Stimulated activated CD4-positive, alpha-beta T cell treated with anti-CD3 and anti-CD28 coated beads, TNF-alpha, amount 100 ng/mL, for 1 hour (primary cell): ENCODE measurements around the gene PHEX.

Source experiments
- DNase-seq, 3 donors: peaks; one replicate each; pipeline ENCODE4 v3.0.0-alpha.2; 2020; ENCODE audit warnings: low read depth in 3 of 3, low spot score in 1 of 3

Gene PHEX

GRCh38 chrX:22039541-22039940, 7.4 kb downstream of the PHEX start:
- DNase-seq: no peak

- no peak for DNase-seq
These were observed 8.1 kb downstream of the PHEX start for GRCh38 chrX:22040184-22040583.

GRCh38 chrX:22041907-22042530, 9.9 kb downstream of the PHEX start:
- no peak for DNase-seq

- DNase-seq: no peak
These were observed 11.7 kb downstream of the PHEX start for GRCh38 chrX:22043872-22044271.

GRCh38 chrX:22047468-22047867, 15.3 kb downstream of the PHEX start:
- DNase-seq: no peak

GRCh38 chrX:22053481-22053880, 21.4 kb downstream of the PHEX start:
- DNase-seq: no peak

GRCh38 chrX:22056235-22056634, 24.1 kb downstream of the PHEX start:
- DNase-seq: no peak

- DNase-seq: no peak
These were observed 25.5 kb downstream of the PHEX start for GRCh38 chrX:22057667-22058066.

GRCh38 chrX:22059775-22060174, 27.6 kb downstream of the PHEX start:
- DNase-seq: no peak

- no peak for DNase-seq
These were observed 28.5 kb downstream of the PHEX start for GRCh38 chrX:22060415-22061280.

GRCh38 chrX:22063284-22063683, 31.2 kb downstream of the PHEX start:
- DNase-seq: no peak

- DNase-seq: no peak
These were observed 37.5 kb downstream of the PHEX start for GRCh38 chrX:22069586-22069985.

GRCh38 chrX:22073928-22074327, 41.8 kb downstream of the PHEX start:
- DNase-seq: no peak

- no peak for DNase-seq
These were observed 46.0 kb downstream of the PHEX start for GRCh38 chrX:22078117-22078516.

GRCh38 chrX:22081475-22082092, 49.5 kb downstream of the PHEX start:
- peak in 2 of 3 donors; percentile 13 to 28 for DNase-seq

GRCh38 chrX:22086003-22086402, 53.9 kb downstream of the PHEX start:
- DNase-seq: no peak

- no peak for DNase-seq
These were observed 55.0 kb downstream of the PHEX start for GRCh38 chrX:22087011-22087557.

- no peak for DNase-seq
These were observed 56.2 kb downstream of the PHEX start for GRCh38 chrX:22088326-22088725.

GRCh38 chrX:22090181-22090580, 58.1 kb downstream of the PHEX start:
- no peak for DNase-seq

- DNase-seq: no peak
These were observed 61.4 kb downstream of the PHEX start for GRCh38 chrX:22093550-22093949.

- DNase-seq: no peak
These were observed 63.2 kb downstream of the PHEX start for GRCh38 chrX:22095286-22095685.

- DNase-seq: no peak
These were observed 63.7 kb downstream of the PHEX start for GRCh38 chrX:22095856-22096255.
